ENCODE data around the gene SRPK2. TPM values are rescaled to one million over a fixed set of nuclear protein-coding genes. Genes with fewer than 3 reads are reported as not detected.
A peak's percentile ranks its signal among the peaks of the same experiment; 100 is the strongest.

The SRPK2 gene
- total and polyA plus RNA-seq, 2 donors (not counting 1 experiment from before 2014, with no cell fraction given): 15.2 to 108 TPM

GRCh38 chr7:105098863-105099515, 289.7 kb downstream of the SRPK2 start:
- no peak for TF ChIP-seq CTCF (IDR thresholded peaks at IDR 0.05)
- no peak for TF ChIP-seq EZH2 (IDR thresholded peaks at IDR 0.05; ENCODE audit: borderline replicate concordance, insufficient read depth, low read depth, low read length, poor library complexity, severe bottlenecking)
- 100% methylated on average over 1 of the region's 2 CpGs for WGBS (ENCODE audit: insufficient coverage)

GRCh38 chr7:105097619-105098018, 291.1 kb downstream of the SRPK2 start:
- H4K20me1 ChIP-seq (ENCODE audit: control insufficient read depth, insufficient read depth, low read length, poor library complexity, severe bottlenecking): no peaks in the 10 kb centered on the region
- DNase-seq (no peak), ATAC-seq (ENCODE audit: low read depth) (no peak)
- 92% methylated on average over 2 of the region's 7 CpGs for WGBS (ENCODE audit: insufficient coverage)
- no peak overlapping the region for H2AFZ ChIP-seq (ENCODE audit: insufficient read depth, low read depth, low read length, poor library complexity, severe bottlenecking)
- no peaks in the 10 kb centered on the region for H3K4me1 ChIP-seq (ENCODE audit: control insufficient read depth in 2 of 2, insufficient read depth in 2 of 2, low read length in 2 of 2)
- TF ChIP-seq EZH2 (IDR thresholded peaks at IDR 0.05; ENCODE audit: borderline replicate concordance, insufficient read depth, low read depth, low read length, poor library complexity, severe bottlenecking) (no peak), CTCF (IDR thresholded peaks at IDR 0.05) (no peak)
- no peak overlapping the region for H3K4me3 Mint-ChIP-seq
- H3K4me3 ChIP-seq (ENCODE audit: control extremely low read depth in 1 of 5, extremely low read depth in 1 of 5, insufficient read depth in 1 of 5, low read depth in 2 of 5, low read length in 4 of 5): no peak overlapping the region
- no peaks in the 10 kb centered on the region for H3K9me3 Mint-ChIP-seq (ENCODE audit: insufficient read depth)
- H3K27me3 Mint-ChIP-seq: no peaks in the 10 kb centered on the region
- H3K27me3 ChIP-seq (replicated peaks in 1 of 4; ENCODE audit: control extremely low read depth in 1 of 4, control insufficient read depth in 3 of 4, insufficient read depth in 4 of 4, low read length in 3 of 4): no peaks in the 10 kb centered on the region
- no peaks in the 10 kb centered on the region for H3K9me3 ChIP-seq (ENCODE audit: control extremely low read depth in 1 of 3, control insufficient read depth in 2 of 3, insufficient read depth in 1 of 3, low read length in 2 of 3)
- H3K36me3 ChIP-seq (replicated peaks in 1 of 2; ENCODE audit: control extremely low read depth in 1 of 2, control insufficient read depth in 1 of 2, extremely low read depth in 1 of 2, insufficient read depth in 2 of 2, low read length in 1 of 2): peaks cover 15 to 57% of the 10 kb centered on the region in 2 experiments
- no peak overlapping the region for H3K27ac ChIP-seq (ENCODE audit: low read length in 2 of 2)
- peaks cover 5% of the 10 kb centered on the region for H3K79me2 ChIP-seq (ENCODE audit: control insufficient read depth, insufficient read depth, low read length)
- peaks cover 16% of the 10 kb centered on the region for H3K4me1 Mint-ChIP-seq
- H3K27ac Mint-ChIP-seq: no peak overlapping the region
- H3K4me2 ChIP-seq (replicated peaks; ENCODE audit: low read depth, low read length, poor library complexity, severe bottlenecking): no peak overlapping the region
- ChIA-PET CTCF (no interaction called here), POLR2A (no interaction called here)
- intact Hi-C loops (cut with micrococcal nuclease): loop anchor here (5.0 kb wide), 1 partner anchor 40 kb away; no protein-coding TSS in a partner anchor
- H3K9ac ChIP-seq (ENCODE audit: low read length): no peak overlapping the region

More at GRCh38 chr7:105098863-105099515, 289.7 kb downstream of the SRPK2 start:
- H3K27me3 Mint-ChIP-seq: no peaks in the 10 kb centered on the region
- peaks cover 17 to 60% of the 10 kb centered on the region in 2 experiments for H3K36me3 ChIP-seq (replicated peaks in 1 of 2; ENCODE audit: control extremely low read depth in 1 of 2, control insufficient read depth in 1 of 2, extremely low read depth in 1 of 2, insufficient read depth in 2 of 2, low read length in 1 of 2)
- H3K9ac ChIP-seq (ENCODE audit: low read length): no peak overlapping the region
- H3K27ac Mint-ChIP-seq: no peak overlapping the region
- ATAC-seq (ENCODE audit: low read depth) (no peak), DNase-seq (no peak)
- no peak overlapping the region for H3K4me2 ChIP-seq (replicated peaks; ENCODE audit: low read depth, low read length, poor library complexity, severe bottlenecking)
- POLR2A ChIA-PET: no interaction called here
- intact Hi-C loops (cut with micrococcal nuclease): loop anchor here (5.0 kb wide), 1 partner anchor 42 kb away; no protein-coding TSS in a partner anchor
- no peaks in the 10 kb centered on the region for H3K4me1 ChIP-seq (ENCODE audit: control insufficient read depth in 2 of 2, insufficient read depth in 2 of 2, low read length in 2 of 2)
- no peak overlapping the region for H3K4me3 ChIP-seq (ENCODE audit: control extremely low read depth in 1 of 5, extremely low read depth in 1 of 5, insufficient read depth in 1 of 5, low read depth in 2 of 5, low read length in 4 of 5)
- no peak overlapping the region for H3K4me3 Mint-ChIP-seq
- no peaks in the 10 kb centered on the region for H3K9me3 Mint-ChIP-seq (ENCODE audit: insufficient read depth)
- no peak overlapping the region for H2AFZ ChIP-seq (ENCODE audit: insufficient read depth, low read depth, low read length, poor library complexity, severe bottlenecking)
- no peaks in the 10 kb centered on the region for H3K79me2 ChIP-seq (ENCODE audit: control insufficient read depth, insufficient read depth, low read length)
- CTCF ChIA-PET: interaction anchor here (0.7 to 1.1 kb wide), 3 partner anchors 31 to 331 kb away, joined by 3 to 6 read pairs (median 3); no protein-coding TSS in a partner anchor
- H3K27me3 ChIP-seq (replicated peaks in 1 of 4; ENCODE audit: control extremely low read depth in 1 of 4, control insufficient read depth in 3 of 4, insufficient read depth in 4 of 4, low read length in 3 of 4): no peaks in the 10 kb centered on the region
- H3K4me1 Mint-ChIP-seq: peaks cover 17% of the 10 kb centered on the region
- peak overlapping the region in 1 of 2 donors; percentile 62 for H3K27ac ChIP-seq (ENCODE audit: low read length in 2 of 2)
- H3K9me3 ChIP-seq (ENCODE audit: control extremely low read depth in 1 of 3, control insufficient read depth in 2 of 3, insufficient read depth in 1 of 3, low read length in 2 of 3): no peaks in the 10 kb centered on the region
- H4K20me1 ChIP-seq (ENCODE audit: control insufficient read depth, insufficient read depth, low read length, poor library complexity, severe bottlenecking): no peaks in the 10 kb centered on the region
